Fibroblast of skin of right biceps (primary cell): Measurements from ENCODE around the gene FAT1.
A peak's percentile ranks its signal among the peaks of the same experiment; 100 is the strongest.
"Not testable (repeated sequence)": the region's sequence is repeated elsewhere in the genome, so short reads cannot be mapped to it uniquely, and the experiment has no call there.

Experiments used
- DNase-seq: peaks from one replicate; pipeline ENCODE4 v3.0.0-alpha.2; 2013

The FAT1 gene

DNA sequence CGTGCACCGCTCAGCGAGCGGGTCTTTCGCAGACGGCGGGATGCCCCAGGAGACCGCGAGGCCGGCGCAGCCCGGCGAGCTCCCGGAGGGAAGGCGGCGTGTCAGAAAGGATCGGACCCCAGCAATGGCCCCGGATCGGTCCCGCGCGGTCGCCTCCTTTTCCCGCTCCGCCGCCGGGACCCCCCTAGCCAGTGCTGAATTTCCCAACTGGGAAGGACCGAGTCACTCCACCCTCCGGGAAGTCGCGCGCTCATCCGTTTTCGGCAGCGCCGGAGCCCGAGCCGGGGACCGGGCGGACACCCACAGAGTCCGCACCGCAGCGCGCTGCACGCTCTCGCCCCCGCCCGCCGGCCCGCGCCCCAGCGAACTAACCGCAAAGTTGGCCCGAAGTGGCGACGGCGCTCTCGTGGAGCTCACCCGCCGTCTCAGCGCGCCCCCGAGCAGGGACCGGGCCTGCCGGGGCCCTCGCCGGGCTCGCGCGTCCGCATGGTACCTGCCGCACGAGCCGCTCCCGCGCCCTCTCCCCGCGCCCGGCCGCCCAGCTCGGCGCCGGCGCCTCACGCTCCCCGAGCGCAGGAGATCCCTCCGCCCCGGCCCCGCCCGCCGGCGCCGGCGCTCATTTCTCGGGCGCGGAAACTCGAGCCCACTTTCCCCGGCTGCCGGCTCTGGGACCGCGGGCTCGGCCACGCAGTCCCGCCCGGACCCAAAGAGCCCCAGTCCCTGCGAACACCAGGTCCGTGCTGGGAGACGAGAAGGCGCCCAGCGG lies at the start of gene FAT1:
Gene FAT1, minus strand, starts transcription at position 565 of the 766 bp plus-strand sequence. CDS start 14,029 bp downstream, outside the sequence.
- DNase-seq: peak; percentile 90

- DNase-seq: peak; percentile 42
Measured at GRCh38 chr4:186772936-186773487, 49.4 kb upstream of the FAT1 start.

DNA sequence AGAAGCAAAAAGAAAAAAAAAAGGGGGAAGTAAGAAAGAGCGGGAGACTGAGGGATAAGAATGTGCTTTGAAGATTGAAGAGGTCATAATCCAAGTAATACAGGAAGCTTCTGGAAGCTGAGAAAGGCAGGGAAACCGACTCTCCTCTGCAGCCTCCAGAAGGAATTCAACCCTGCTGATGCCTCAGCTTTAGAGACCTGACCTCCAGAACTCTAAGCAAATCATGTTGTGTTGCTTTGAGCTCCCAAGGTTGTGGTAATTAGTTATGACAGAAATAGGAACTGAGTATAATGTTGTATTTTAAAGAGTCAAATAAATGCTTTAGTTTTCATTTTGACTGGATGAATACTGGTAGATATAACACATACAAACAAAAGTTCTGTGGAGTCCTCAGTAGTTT lies 48.0 kb upstream of the FAT1 start:
- peak; percentile 32 for DNase-seq

- peak; percentile 86 for DNase-seq
Measured at GRCh38 chr4:186770481-186771175, 47.0 kb upstream of the FAT1 start.

GRCh38 chr4:186767794-186768193 lies 44.1 kb upstream of the FAT1 start:
- DNase-seq: no peak

DNA sequence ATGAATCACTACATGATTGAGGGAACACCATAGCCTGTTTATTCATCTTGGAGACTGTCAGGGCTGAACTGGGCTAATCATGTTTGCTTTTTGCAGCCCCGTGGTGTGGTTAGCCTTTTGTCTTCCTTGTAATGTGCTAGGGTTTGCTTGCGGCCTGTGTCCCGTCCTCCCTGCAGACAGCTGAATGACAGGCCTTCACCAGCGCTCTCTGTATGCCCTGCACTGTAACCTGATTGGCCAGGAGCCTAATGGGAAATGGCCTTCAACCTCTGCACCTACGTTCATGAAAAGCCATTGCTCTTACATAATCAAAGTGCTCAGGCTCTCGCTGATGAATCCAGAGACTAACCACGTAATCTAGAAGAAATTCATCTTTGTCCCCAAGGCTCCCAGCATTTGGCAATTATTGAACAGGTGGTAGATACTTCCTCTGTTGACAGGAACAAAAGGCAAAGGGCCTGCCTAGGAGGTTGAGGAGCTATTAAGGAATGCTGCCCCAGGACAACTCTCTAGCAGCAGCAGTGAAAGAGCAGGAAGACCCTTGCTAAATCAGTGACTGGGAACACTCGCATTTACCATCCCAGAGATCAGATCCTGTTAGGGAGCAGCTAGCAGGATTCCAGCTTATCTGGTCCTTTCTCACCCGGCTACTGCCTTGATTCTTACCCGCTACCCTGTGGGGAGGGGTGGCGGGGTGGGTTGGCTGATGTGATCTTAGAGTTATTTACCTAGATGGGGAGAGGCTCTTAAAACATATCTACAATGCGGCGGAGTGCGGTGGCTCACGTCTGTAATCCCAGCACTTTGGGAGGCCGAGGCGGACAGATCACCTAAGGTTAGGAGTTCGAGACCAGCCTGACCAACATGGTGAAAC lies 42.3 kb upstream of the FAT1 start:
- DNase-seq: no peak

GRCh38 chr4:186765138-186765537 lies 41.5 kb upstream of the FAT1 start:
- no peak for DNase-seq

DNA sequence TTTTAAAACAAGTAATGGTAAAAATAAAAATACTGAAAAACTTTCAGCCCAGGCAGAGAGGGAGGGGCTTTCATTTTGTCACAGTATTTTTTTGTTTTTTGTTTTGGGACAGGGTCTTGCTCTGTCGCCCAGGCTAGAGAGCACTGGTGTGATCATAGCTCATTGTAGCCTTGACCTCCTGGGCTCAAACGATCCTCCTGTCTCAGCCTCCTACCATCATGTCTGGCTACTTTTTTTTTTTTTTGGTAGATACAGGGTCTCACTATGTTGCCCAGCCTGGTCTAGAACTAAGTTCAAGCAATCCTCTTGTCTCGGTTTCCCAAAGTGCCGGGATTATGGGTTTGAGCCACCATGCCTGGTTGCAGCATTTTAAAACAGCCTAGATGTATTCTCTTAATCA lies 40.8 kb upstream of the FAT1 start:
- DNase-seq: no peak

- no peak for DNase-seq
Measured at GRCh38 chr4:186762865-186763264, 39.2 kb upstream of the FAT1 start.

DNA sequence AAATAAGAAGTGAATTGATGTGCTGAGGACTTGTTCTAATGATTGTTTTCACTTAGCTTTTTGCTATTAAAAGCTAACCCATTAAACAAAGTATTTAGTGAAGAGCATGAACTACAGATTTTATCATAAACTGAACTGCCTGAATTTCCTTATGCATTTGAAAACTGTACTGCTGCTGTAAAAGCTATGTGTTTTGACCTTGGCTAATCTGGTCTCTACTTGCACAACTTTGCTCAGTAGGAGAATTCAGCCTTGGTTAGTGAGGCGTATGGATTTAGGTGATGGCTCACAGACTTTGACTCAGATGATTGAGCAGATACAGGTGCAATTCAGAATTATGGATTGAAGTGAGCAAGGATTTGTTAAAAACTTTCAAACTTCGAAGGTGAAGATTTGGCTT lies 38.7 kb upstream of the FAT1 start:
- no peak for DNase-seq

GRCh38 chr4:186761956-186762355 lies 38.3 kb upstream of the FAT1 start:
- DNase-seq: not testable (repeated sequence)

- DNase-seq: no peak
Measured at GRCh38 chr4:186761393-186761792, 37.7 kb upstream of the FAT1 start.

- DNase-seq: peak; percentile 91
Measured at GRCh38 chr4:186760576-186760975, 36.9 kb upstream of the FAT1 start.

- no peak for DNase-seq
Measured at GRCh38 chr4:186759990-186760389, 36.3 kb upstream of the FAT1 start.

GRCh38 chr4:186758929-186759682 lies 35.5 kb upstream of the FAT1 start:
- no peak for DNase-seq

DNA sequence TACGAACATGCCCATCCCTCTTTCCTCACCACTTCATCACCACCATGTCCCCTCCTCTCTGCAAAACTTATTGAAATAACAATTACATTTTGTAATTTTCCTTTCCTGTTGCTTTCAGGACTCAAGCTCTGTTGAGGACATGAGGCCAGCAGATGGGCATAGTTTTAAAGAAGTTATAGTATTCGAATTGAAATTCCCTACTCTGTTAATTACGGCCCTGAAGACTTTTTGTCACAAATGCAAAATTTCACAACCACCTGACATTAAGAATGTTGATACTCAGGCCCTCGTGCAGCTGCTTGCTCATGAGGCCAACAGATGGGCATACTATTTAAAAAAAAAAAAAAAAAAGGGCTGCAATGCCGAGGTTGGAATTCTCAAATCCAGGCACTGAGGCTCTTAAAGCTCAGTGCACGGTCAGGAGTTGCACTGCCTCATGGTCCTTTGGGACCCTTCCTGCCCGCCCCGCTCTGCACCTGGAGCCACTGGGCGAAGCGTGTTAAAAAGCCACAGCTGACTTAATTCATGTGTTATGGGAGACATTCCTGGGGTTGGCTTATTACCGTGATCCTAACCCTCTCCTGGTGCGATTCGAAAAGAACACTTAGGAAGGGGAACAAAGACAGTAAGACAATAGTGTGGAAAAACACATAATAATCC lies 34.2 kb upstream of the FAT1 start:
- peak; percentile 22 for DNase-seq

DNA sequence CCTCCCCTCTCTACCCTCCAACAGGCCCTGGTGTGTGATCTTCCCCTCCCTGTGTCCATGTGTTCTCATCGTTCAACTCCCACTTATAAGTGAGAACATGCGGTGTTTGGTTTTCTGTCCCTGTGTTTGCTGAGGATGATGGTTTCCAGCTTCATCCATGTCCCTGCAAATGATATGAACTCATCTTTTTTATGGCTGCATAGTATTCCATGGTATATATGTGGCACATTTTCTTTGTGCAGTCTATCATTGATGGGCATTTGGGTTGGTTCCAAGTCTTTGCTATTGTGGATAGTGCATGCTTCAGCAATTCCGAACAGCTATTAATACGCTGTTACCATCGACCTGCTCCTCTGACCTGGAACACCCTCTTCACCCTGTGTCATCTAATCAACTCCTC lies 32.9 kb upstream of the FAT1 start:
- not testable (repeated sequence) for DNase-seq

DNA sequence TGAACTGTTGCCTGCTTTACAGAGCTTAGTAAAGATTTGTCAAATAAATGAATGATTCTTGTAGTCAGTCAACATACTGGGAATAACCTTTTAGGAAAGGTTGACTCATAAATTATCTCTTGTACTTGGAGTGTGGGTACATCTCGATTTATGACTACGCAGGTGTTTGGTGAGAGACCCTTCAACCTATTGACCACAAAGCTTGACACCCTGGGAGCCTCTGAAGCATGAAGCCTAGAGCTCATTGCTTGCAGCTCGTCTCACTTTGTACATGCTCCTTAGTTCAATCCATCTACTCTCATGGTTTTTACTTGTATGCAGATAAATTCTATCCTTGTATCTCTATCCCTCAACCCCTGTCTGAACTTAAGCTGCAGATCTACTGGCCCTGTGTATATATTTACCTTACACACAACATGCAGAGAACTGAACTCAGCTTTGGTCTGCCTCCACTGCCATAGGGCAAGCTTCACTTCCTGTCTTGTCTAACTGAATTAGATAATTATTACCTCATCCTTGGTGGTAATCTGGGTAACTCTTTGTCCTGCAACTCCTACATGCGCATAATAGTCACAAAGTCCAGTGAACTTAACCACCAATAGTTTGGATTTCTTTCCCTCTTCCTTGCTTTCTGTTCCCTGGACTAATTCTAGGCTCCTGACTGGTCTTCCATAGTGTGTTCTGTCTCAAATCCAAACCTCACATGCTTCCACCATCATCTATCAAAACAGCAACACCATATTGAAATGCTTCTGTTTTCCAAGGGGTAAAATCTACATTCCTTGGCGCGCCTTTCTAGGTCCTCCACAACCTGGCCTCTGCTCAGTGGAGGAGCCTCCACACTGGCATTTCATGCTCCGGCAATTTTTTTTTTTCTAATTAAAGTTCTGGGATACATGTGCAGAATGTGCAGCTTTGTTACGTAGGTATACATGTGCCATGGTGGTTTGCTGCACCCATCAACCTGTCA lies 32.2 kb upstream of the FAT1 start:
- DNase-seq: no peak

DNA sequence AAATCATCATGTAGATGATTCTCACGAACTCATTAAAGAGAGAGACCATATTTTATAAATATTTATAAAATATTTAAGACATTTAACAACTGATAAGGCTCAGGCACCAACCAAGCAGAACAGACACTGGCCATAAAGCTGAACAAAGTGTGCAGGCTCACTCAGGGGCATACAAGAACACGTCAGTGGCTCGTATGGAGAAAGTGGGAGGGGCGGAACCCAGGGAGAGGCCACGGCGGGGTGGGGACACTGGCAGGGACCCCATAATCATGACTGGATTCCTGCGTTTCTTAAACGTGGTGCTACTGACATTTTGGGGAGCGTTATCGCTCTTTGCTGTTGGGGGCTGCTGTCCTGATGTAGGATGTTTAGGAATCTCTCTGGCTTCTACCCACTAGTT lies 31.3 kb upstream of the FAT1 start:
- DNase-seq: no peak

GRCh38 chr4:186752325-186752724 lies 28.7 kb upstream of the FAT1 start:
- no peak for DNase-seq
